Inferior parietal cortex (tissue), 1 donor: ENCODE results near the gene FSTL4.
A peak's percentile ranks its signal among the peaks of the same experiment; 100 is the strongest.

ENCODE experiments used
- DNase-seq: peaks from one replicate; pipeline ENCODE4 v3.0.0-alpha.2; 2016; ENCODE audit errors: extremely low spot score

FSTL4 gene

DNA sequence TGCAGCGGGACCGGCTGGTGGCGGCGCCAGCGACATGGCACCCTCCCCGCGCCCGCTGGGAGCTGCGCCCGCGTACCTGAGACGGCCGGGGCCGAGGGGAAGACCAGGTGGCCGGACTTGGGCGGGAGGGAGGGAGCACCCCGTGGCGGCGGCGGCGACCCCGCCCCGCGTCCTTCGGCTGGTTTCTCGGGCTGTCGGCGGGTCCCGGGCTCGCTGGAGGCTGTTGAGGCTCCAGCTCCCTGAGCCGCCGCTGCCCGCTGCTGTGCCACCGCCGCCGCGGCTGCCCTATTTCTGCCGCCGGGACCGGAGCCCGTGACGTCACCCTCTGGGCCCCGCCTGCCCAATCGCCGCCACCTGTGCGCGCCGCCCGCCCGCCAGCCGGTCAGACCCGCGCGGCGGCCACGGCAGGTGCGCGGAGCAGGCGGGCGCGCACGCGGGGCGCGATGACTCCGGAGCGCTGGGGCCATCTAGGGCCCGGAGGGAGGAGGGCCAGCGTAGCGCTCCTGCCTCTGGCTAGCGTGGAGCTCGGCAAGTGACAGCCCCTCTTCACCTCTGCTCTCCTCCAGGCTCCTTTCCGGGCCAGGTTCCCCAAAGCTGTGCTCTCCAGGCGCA is at the start of gene FSTL4:
Gene FSTL4, minus strand, starts transcription at position 293 of the 612 bp plus-strand sequence.
- peak; percentile 14 for DNase-seq

DNA sequence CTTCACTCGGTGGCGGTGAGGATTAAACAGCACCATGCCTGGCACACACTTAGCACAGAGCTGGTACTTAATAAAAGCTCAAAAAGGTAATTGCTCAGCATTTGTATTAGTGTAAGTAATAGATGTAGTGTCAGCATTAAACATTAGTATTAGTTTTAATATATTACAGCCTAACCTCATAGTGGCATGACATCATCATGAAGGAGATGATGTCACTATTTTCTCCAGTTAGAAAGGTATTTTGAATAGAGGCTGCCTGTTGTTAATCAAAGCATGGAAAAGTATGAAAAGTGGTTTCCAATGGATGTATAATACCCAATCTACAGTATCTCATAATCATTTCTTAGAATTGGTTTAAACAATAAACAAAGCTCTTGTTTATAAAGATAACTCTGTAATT is 49.0 kb upstream of the FSTL4 start:
- no peak for DNase-seq

DNA sequence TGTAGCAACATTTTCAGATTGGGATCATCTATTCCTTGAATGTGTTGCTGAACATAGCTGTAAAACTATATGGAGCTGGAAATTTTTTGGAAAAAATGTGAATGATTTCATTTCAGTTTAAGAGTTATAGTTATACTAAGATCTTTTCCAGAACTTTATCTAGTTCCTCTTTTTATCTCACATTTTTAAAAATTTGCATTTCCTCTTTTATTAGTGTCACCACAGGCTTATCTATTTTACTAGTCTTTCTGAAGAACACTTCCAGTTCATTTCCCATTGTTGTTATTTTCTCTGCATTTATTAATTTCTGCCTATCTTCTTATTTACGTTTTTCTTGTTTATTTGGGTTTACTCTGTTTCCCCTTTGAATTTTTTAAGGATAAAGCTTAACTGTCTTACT is 46.0 kb upstream of the FSTL4 start:
- no peak for DNase-seq

DNA sequence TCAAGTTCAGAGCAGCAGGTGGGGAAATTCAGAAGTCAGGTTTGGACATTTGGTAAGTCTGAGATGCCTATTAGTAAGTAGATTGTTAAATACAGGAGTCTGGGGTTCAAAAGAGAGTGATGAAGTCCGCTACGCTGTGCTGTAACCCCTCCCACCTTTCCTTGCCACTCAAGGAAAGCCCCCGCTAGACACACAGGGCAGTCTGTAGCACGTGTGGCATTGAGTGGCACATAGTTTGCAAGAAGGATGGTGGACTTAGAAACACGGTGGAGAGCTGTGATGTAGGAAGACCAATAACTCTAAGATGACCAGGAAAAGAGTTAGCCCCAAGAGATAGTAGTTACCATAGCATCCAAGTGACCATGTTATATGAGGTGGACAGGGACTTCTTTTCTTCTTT is 44.7 kb upstream of the FSTL4 start:
- DNase-seq = no peak

DNA sequence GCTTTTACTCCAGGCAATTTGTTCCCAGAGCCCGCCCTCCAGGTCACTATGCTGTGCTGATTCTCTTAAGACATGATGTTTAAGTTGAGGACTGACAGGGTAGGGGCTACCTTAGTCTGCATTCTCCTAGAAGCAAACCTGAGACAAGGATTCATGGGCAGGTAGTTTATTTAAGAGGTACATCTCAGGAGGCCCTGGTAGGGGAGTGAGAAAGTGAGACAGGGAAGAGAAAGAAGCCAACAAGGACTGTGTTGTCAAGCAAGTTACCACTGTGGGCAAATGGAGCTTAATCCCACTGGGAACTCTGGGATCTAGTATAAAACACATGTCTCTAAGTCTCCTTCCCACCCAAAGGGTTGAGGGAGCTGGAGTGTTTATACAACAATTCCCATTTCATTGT is 43.6 kb upstream of the FSTL4 start:
- no peak for DNase-seq

DNA sequence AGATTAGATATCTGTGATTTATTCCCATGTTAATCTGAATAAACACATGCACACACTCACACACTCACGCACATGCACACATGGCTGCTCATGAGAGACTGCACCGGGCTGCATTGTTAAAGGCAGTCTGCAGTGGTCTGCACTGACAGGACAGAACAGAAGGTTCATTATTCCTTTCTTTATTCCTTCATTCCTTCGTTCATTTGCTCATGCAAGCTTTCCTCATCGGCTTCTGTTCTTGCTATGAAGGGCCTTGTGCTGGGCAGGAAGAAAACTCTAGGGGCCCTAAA is 41.4 kb upstream of the FSTL4 start:
- DNase-seq = no peak

DNA sequence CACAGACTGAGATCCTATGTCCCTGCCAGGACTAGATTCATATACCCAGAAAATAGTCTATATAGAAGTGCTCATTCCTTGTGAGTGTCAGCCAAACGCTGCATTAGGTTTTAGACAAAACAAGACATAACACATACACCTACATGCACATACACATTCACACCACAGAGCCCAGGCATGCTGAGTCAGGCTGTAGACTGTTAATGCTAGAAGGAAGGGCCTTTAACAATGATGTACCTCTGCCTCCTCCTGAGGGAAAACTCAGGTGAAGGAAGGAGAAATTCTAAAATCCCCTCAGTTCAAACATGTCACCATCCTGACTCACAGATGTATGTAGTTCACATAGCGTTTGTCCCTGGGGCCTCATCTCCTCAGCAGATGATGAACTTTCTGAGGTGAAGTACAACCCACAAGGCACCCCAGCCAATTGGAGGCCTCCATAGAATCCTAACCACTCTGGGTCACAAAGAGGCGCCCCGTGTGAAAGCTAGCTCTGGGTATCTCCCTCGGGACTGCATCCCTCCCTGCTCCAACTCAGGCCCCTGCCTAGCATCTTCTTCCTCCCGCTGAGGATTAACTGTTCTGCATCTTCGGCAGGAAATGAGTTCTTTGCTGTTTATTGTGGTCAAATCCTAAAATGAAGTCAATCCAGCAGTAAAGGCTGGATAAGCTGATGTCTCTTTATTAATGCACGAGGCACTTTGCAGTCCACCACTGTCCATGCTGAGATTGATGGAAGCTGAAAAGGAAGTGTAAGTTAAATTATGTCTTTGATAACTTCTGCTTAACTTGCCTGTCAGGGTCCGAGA is 40.8 kb upstream of the FSTL4 start:
- no peak for DNase-seq

DNA sequence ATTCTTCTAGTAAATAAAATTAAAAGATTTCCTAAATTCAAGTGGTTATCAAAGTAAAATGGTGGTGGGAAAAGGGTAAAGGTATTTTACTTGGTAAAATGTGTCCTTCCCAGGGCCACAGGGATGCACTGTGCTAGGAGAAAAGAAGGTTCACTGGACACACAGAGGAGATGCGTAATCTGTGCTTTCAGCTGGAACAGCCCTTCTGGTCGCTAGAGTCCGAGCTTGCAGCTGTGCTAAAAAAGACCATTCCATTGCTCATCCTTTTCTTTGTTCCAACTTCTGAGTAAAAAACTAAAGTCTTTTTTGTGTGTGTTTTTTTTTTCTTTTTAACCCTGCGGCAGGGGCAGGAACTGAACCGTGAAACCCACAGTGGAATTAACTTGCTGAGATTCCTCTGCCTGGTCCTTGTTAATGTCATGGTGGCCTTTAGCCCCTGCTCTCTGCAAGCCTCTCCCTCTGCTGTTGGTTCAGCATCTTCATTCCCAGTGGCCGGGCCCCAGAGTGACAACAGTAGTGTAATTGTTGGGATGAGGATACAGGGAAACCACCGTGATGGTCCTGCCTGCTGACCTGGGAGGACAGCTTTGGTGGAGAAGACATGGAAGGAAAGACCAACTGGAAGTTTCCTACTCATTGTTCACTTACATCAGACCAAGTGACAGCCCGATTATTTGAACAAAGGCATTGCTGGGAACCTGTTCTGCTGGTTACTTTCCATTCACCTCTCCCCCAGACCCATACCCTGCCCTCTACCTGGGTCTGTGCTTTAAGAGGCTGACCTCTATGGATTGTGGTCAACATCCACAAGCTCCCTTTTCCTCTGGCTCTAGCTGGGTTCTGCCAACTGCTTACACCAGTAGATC is 31.9 kb upstream of the FSTL4 start:
- no peak for DNase-seq

DNA sequence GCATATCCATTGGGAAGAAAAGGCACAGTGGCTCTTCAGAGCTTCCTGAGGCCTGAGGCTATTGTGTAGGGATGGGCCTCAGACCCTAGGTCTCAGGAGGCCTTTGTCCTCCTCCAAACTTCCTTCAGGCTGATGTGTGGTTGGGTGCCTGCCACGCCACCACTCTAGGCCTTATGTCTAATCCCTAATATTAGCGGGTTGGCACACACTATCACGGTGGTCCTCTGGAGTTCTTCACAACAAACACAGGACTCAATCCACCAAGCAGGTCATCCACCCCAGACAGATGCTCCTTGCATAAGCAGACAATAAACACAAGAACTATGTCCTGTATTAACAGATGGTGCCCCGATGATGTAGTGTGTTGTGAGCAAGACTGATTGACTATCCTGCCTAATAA is 31.0 kb upstream of the FSTL4 start:
- DNase-seq = no peak

DNA sequence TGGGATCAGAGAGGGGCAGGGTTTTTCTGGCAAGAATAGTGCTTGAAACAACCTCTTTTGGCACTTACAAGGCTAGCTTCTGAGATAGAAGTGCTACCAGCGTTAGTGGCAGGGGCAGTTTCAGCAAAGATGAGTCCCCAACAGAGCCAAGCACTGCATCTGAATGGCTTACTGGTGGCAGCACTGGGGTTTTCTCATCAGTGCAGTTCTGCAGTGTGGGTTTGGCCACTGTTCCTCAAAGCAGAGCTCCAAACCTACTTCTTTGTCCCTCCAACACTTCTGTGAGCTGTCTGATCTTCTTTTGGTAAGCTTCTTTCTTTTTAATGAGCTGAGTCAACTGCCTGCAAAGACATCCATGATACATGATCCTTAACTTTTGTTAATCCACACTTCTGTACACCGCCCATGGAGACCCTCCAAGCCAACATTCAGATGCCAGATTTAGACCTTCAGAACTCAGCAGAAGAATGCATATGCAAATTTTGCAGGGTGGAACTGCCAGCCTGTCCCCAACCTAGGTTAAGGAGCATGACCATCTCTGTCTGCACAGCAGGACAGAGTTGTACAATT is 29.9 kb upstream of the FSTL4 start:
- DNase-seq = no peak

DNA sequence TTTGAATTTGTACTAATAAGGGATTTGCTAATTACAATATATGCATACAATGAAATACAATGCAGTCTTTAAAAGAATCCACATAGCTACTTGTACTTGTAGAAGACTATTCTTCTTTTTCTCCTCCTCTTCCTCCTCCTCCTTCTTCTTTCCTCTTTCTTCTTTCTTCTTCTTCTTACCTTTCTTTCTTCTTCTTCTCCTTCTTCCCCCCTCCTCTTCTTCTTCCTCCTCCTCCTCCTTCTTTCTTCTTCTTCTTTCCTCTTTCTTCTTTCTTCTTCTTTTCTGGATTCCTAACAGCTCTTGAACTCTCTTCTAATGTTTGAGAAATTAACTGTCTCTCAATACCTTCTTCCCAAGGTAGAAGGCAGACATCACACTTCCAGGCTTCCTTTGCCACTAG is 29.3 kb upstream of the FSTL4 start:
- no peak for DNase-seq

DNA sequence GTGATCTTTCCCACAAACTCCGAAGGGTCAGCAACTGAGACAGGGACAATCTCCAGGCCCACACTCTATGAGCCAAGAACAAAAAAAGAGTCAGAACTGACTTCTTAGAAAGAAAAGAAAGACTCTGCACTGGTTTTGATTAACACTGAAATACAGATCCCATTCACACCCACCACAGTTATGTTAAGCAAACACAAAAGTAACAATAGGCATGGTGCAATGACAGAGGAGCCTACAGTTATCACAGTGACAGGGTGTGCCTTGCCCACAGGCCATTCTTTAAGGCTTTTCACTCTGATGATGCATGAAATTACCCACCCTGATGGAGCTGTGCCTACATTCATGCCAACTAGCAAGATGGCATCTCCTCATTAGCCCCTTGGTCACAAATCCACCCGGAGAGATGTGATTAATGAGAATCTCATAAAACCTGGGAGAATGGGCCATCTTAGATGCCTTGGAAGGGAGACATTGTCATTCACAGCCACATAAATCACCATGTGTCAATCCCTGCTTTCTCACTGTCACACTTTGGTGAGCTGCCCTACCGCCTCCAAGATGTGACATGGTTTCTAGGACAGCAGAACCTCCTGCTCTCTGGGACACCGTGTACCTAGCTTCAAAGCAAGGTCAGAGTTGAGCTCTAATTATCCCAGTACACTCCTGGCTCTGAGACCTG is 27.6 kb upstream of the FSTL4 start:
- DNase-seq = no peak

DNA sequence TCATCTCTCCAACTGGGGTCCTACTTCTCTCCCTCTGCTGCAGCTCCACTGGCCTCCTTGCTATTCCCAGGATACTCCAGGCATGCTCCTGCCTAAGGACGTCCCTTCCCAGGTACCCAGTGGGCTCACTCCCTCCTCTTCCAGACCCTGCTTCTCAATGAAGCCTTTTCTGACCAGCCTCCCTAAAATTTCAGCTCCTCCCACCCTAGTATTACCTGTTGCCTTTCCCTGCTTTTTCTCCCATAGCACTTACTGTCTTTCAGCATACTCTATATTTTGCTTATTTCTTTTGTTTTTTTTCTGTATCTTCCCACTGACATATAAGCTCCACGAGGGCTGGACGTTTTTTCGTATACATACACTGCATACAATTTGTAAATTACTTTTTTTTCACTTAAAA is 26.1 kb upstream of the FSTL4 start:
- no peak for DNase-seq

DNA sequence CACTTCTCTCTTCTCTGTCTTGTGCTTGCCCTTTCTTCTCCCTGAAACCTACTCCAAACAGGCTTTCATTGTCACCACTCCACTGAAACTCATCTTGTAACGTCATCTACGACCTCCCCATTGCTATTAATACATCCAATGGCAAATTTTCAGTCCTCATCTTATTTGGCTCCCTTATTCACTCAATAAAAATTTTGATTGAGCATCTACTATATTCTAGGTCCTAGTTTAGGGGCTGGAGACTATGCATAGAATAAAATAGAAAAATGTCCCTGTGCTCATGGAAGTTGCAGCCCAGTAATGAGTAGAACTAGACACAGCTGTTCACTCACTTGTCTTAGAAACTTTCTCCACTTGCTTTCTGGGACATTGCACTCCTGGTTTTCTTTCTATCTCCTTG is 24.9 kb upstream of the FSTL4 start:
- no peak for DNase-seq

DNA sequence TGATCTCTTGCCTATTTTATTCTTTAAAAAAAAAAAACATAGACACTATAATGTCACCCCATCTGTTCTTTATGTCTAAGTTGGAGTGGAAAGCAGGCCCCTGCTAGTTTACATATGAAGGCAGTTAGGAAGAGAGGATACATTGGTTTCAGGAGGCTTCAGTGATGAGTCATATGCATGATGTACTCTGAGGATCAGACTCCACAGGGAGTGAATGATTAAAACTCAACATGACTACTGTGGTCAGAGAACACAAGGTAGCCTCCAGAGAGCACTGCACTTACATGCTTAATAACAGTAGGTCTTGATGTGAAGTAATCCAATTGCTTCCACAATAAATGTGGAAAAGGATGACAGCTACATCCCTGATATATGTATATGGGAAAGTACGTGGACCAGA is 22.7 kb upstream of the FSTL4 start:
- DNase-seq = no peak

DNA sequence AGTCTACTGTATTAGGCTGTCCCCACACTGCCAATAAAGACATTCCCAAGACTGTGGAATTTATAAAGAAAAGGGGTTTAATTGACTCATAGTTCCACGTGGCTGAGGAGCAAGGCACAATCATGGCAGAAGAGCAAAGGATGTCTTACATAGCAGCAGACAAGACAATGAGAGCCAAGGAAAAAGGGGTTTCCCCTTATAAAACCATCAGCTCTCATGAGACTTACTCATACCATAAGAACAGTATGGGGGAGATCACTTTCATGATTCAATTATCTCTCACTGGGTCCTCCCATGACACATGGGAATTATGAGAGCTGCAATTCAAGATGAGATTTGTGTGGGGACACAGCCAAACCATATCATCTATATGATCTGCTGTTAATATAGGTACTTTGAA is 14.8 kb upstream of the FSTL4 start:
- no peak for DNase-seq

DNA sequence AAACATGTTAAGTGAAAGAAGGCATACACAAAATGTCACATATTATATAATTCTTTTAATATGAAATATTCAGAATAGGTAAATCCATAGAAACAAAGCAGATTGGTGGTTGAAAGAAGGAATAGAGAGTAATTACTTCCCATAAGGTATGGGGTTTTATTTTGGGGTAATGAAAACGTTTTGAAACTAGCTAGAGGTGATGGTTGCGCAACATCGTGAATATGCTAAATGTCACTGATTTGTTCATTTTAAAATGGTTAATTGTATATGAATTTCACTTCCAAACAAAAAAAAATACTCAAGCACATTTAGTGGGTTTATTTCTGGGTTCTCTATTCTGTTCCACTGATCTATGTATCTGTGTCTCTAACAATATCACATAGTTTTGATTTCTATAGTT is 12.0 kb upstream of the FSTL4 start:
- DNase-seq = no peak

DNA sequence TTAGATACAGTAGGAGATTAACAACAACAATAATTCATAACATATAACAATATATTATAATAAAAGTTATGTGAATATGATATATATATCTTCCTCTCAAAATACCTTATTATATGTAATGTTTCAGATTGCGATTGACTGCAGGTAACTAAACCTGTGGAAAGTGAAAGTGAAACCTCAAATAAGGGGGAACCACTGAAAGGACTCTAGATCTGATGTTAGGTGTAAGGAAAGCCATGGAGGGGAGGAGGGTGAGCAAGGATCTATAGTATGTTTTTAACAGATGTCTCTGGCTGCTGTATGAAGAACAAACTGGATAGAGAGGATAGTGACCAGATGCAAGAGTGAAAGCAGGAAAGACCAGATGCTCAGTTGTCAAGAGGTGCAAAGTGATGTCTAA is 5.8 kb upstream of the FSTL4 start:
- no peak for DNase-seq

DNA sequence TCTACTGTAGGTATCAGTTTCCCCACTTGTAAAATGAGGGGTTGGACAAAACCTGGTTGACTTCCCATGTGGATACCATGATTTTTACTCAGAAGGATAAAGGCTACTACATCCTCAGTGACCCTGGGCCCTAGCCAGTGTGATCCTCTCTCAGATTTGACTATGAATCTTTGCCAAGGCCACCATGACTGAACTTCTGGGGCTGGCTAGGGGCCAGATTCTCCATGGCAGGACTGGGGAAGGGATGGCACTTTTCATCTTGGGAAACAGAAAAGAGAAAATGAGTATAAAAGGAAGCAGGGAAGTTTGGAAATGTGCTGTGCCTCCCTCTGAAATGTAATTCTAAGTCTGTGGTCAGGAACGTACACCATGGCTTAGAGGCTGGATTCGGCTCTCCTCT is 1.4 kb upstream of the FSTL4 start:
- no peak for DNase-seq

DNA sequence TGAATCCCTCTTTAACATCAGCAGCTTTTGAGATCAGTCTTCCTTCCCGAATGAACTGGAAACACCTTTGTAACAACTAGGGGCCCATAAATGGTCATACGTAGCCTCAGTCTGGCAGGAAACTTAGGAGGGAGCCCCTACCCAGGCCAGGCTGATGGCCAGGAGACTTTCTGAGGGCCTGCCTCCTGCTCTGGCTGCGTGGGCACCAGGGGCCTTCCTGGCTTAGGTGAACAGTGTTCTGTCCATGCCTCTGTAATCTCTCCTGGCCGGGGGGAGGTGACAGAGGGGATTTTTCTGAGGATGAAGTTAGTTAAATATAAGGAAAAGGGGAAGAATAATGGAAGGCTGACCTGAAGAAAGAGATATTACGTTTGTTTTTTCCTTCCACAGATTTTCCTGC is 843 bp upstream of the FSTL4 start:
- DNase-seq = no peak

DNA sequence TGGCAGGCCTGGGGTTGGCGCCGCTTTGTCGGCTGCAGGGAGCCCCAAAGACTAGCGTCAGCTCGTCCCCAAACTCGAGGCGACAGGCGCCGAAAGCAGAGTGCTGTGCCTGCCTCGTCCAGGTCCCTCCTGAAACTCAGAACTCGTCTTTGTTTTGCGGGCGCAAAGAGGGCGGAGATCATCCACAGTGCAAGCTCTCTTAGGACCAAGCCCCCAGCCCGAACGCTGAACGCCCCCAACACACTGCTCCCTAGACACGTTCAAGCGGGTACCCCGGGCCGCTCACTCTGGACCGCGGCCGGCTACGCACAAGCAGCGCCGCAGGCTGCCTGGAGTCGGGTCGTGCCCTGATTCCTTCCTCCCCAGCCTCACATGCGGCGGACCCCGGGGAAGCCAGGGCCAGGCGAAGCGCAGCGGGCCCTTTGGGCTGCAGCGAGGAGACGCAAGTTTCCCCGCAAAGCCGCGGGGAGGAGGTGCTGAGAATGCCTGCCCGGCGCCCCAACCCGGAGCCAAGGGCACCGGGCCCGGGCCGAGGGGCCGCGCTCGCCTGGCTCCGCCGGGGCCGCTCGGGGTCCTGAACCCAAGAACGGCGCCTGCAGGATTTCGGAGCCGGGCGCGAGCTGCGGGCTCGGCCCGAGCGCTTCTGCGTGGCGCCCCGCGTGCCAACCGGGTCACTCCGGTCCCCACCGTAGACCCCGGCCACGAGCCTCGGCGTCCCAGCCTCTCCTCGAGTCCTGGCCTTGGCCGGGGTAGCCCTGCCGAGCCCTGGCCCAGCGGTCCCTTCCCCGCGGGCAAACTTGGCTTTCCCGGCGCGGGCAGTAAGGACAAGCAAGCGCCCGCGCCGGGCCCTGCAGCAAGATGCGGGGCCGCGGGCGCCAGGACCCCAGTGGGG is 738 bp downstream of the FSTL4 start:
- DNase-seq = peak; percentile 15
